DOHH2 (cell line): ENCODE results near the gene FRS2.

Experiments
- EZH2phosphoT487 ChIP-seq: fragments of 200-600 bp; sonication (generic); IDR thresholded peaks from 2 replicates; pipeline ENCODE4 v1.6.1; 2017; ENCODE audit warnings: borderline replicate concordance, mild to moderate bottlenecking, antibody characterized with exemption, low read length, moderate library complexity, mixed read lengths
- TF ChIP-seq, protein P1 (sequence below): fragments of 200-600 bp; sonication (generic); IDR thresholded peaks from one replicate; pipeline ENCODE4 v1.5.1; 2014; ENCODE audit warnings: antibody characterized with exemption, mild to moderate bottlenecking, low read depth, low read length; ENCODE audit not compliant: poor library complexity, severe bottlenecking

DNA sequence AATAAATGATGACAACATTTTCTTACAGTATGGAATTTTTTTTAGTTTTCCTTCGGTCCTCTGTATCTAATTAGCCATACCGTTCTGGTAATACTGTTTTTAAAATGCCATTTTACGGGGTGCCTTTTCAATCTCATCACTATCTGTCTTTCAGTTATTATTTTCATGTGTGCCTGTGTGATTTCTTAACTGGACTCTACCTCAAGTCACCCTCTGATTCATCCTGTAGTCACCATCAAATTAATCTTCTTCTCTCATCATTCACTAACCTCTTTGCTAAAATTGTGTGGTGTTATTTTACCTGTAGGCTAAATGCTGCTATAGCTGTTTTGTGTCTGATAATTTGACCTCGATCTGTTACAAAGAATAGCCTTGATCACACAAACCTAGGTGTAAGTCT lies 99.0 kb downstream of the FRS2 start:
- TF ChIP-seq EZH2phosphoT487, result no peak
- TF ChIP-seq, protein P1, sequence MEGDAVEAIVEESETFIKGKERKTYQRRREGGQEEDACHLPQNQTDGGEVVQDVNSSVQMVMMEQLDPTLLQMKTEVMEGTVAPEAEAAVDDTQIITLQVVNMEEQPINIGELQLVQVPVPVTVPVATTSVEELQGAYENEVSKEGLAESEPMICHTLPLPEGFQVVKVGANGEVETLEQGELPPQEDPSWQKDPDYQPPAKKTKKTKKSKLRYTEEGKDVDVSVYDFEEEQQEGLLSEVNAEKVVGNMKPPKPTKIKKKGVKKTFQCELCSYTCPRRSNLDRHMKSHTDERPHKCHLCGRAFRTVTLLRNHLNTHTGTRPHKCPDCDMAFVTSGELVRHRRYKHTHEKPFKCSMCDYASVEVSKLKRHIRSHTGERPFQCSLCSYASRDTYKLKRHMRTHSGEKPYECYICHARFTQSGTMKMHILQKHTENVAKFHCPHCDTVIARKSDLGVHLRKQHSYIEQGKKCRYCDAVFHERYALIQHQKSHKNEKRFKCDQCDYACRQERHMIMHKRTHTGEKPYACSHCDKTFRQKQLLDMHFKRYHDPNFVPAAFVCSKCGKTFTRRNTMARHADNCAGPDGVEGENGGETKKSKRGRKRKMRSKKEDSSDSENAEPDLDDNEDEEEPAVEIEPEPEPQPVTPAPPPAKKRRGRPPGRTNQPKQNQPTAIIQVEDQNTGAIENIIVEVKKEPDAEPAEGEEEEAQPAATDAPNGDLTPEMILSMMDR, result no peak
